Thoracic aorta (tissue), 2 donors: ENCODE results near the gene ZFPM1. TPM values are rescaled to one million over a fixed set of nuclear protein-coding genes. Genes with fewer than 3 reads are reported as not detected.
A peak's percentile ranks its signal among the peaks of the same experiment; 100 is the strongest.

Experiments
- ATAC-seq: fragments of 150-250 bp; one replicate; pipeline ENCODE4 v1.8.0; 2017; ENCODE audit warnings: low read depth; ENCODE audit not compliant: insufficient number of reproducible peaks, low FRiP score
- DNase-seq: peaks from one replicate; pipeline ENCODE4 v3.0.0-alpha.2; 2020; ENCODE audit warnings: low spot score
- H3K27ac ChIP-seq, 2 donors: fragments of 200-600 bp; sonication (generic); 1 replicate in 1 of 2; 2 replicates in 1 of 2; pipeline ENCODE4 v1.5.1; 2016; ENCODE audit warnings: mild to moderate bottlenecking in 2 of 2, moderate library complexity in 2 of 2
- H3K27me3 ChIP-seq: fragments of 200-600 bp; sonication (generic); replicated peaks from 2 replicates; pipeline ENCODE4 v1.6.0; 2016; ENCODE audit warnings: mild to moderate bottlenecking; ENCODE audit not compliant: insufficient read depth
- H3K36me3 ChIP-seq: fragments of 200-600 bp; sonication (generic); one replicate; pipeline ENCODE4 v1.5.1; 2016
- H3K4me1 ChIP-seq, 2 donors: fragments of 200-600 bp; sonication (generic); 1 replicate in 1 of 2; 2 replicates in 1 of 2; pipeline versions ENCODE4 v1.5.1 to v1.6.0; 2016; ENCODE audit warnings: low read depth in 2 of 2, mild to moderate bottlenecking in 1 of 2; ENCODE audit not compliant: control insufficient read depth in 1 of 2
- H3K4me3 ChIP-seq: fragments of 200-600 bp; sonication (generic); 2 replicates; pipeline ENCODE4 v1.5.1; 2016; ENCODE audit warnings: mild to moderate bottlenecking
- H3K9me3 ChIP-seq: fragments of 200-600 bp; sonication (generic); 2 replicates; pipeline ENCODE4 v1.5.1; 2016
- CTCF ChIP-seq: fragments of 200-600 bp; sonication (generic); IDR thresholded peaks from one replicate; pipeline ENCODE4 v1.5.1; 2019; ENCODE audit warnings: antibody characterized with exemption
- total RNA-seq, 2 donors: library from RNA; depleted of rRNA; stranded (reverse); fragments of >200 nt; gene quantifications; one replicate each; pipeline versions ENCODE4 v1.1.0 to v1.2.3, GENCODE V29; 2016

The ZFPM1 gene
- total RNA-seq, 2 donors from 2014 or later: 1.8 to 2.5 TPM

GRCh38 chr16:88569614-88569984 is 116.5 kb downstream of the ZFPM1 start:
- DNase-seq (no peak), ATAC-seq (no peak)
- Histone ChIP-seq H3K27ac (peak overlapping the region; percentile 48 to 59), H3K4me3 (peak overlapping the region; percentile 77), H3K36me3 (no peaks in the 10 kb centered on the region), H3K27me3 (no peaks in the 10 kb centered on the region), H3K9me3 (no peaks in the 10 kb centered on the region), H3K4me1 (peaks cover 15 to 23% of the 10 kb centered on the region in 2 donors)
- no peak for TF ChIP-seq CTCF

GRCh38 chr16:88569985-88570690 is 117.1 kb downstream of the ZFPM1 start, which contains the start of gene ZC3H18:
ZC3H18 (plus strand) TSS chr16:88570403; CDS start chr16:88577124, 6,721 bp downstream.
- Histone ChIP-seq H3K9me3 (no peaks in the 10 kb centered on the region), H3K27ac (peak within 1 kb of the TSS; percentile 61 to 76), H3K27me3 (no peaks in the 10 kb centered on the region), H3K4me1 (peaks cover 15 to 23% of the 10 kb centered on the region in 2 donors), H3K4me3 (peak within 1 kb of the TSS; percentile 77), H3K36me3 (no peaks in the 10 kb centered on the region)
- TF ChIP-seq CTCF: no peak
- ATAC-seq (peak; percentile 93), DNase-seq (peak; percentile 78)

GRCh38 chr16:88570691-88571092 is 117.6 kb downstream of the ZFPM1 start:
- H3K4me3 ChIP-seq: peak overlapping the region; percentile 77
- no peak for DNase-seq
- TF ChIP-seq CTCF: no peak
- no peaks in the 10 kb centered on the region for H3K9me3 ChIP-seq
- no peak for ATAC-seq
- H3K27ac ChIP-seq: peak overlapping the region; percentile 61 to 76
- H3K27me3 ChIP-seq: no peaks in the 10 kb centered on the region
- no peaks in the 10 kb centered on the region for H3K36me3 ChIP-seq
- peaks cover 15 to 23% of the 10 kb centered on the region in 2 donors for H3K4me1 ChIP-seq

GRCh38 chr16:88575251-88575650 is 122.2 kb downstream of the ZFPM1 start:
- no peak for ATAC-seq
- no peak for DNase-seq
- Histone ChIP-seq H3K4me1 (peaks cover 9 to 16% of the 10 kb centered on the region in 2 donors), H3K27ac (no peak overlapping the region), H3K36me3 (peaks cover 27% of the 10 kb centered on the region), H3K9me3 (no peaks in the 10 kb centered on the region), H3K4me3 (no peak overlapping the region), H3K27me3 (no peaks in the 10 kb centered on the region)
- no peak for TF ChIP-seq CTCF

GRCh38 chr16:88576307-88576706 is 123.2 kb downstream of the ZFPM1 start:
- Histone ChIP-seq H3K27ac (no peak overlapping the region), H3K9me3 (no peaks in the 10 kb centered on the region), H3K4me1 (peaks cover 4 to 10% of the 10 kb centered on the region in 2 donors), H3K4me3 (no peak overlapping the region), H3K27me3 (no peaks in the 10 kb centered on the region), H3K36me3 (peaks cover 27% of the 10 kb centered on the region)
- ATAC-seq (no peak), DNase-seq (no peak)
- no peak for TF ChIP-seq CTCF
